Activated CD4-positive, alpha-beta T cell treated with anti-CD3 and anti-CD28 coated beads, Interleukin-2, amount 50 U/mL, for 1 hour (primary cell): ENCODE results near the gene KCNMA1.
A peak's percentile ranks its signal among the peaks of the same experiment; 100 is the strongest.

Experiments used
- DNase-seq: peaks from one replicate; pipeline ENCODE4 v3.0.0-alpha.2; 2020

The KCNMA1 gene

GRCh38 chr10:76991621-76992020, 646.0 kb downstream of the KCNMA1 start:
- no peak for DNase-seq

- DNase-seq, result no peak
These were observed 647.0 kb downstream of the KCNMA1 start for GRCh38 chr10:76990561-76990960.

GRCh38 chr10:76984559-76985443, 652.8 kb downstream of the KCNMA1 start:
- peak; percentile 53 for DNase-seq

- DNase-seq, result no peak
These were observed 654.0 kb downstream of the KCNMA1 start for GRCh38 chr10:76983624-76984023.

GRCh38 chr10:76982671-76983070, 654.9 kb downstream of the KCNMA1 start:
- no peak for DNase-seq

- no peak for DNase-seq
These were observed 656.4 kb downstream of the KCNMA1 start for GRCh38 chr10:76981251-76981650.

- DNase-seq, result no peak
These were observed 659.7 kb downstream of the KCNMA1 start for GRCh38 chr10:76977901-76978300.

GRCh38 chr10:76977046-76977445, 660.6 kb downstream of the KCNMA1 start:
- no peak for DNase-seq

- no peak for DNase-seq
These were observed 661.5 kb downstream of the KCNMA1 start for GRCh38 chr10:76976142-76976541.

- DNase-seq, result no peak
These were observed 662.5 kb downstream of the KCNMA1 start for GRCh38 chr10:76975126-76975525.

GRCh38 chr10:76974017-76974691, 663.5 kb downstream of the KCNMA1 start:
- DNase-seq, result no peak

GRCh38 chr10:76973091-76974016, 664.3 kb downstream of the KCNMA1 start:
- no peak for DNase-seq

- DNase-seq, result no peak
These were observed 665.1 kb downstream of the KCNMA1 start for GRCh38 chr10:76972541-76972940.

- DNase-seq, result no peak
These were observed 665.9 kb downstream of the KCNMA1 start for GRCh38 chr10:76971547-76972170.

GRCh38 chr10:76970711-76971519, 666.7 kb downstream of the KCNMA1 start:
- no peak for DNase-seq

- DNase-seq, result no peak
These were observed 668.2 kb downstream of the KCNMA1 start for GRCh38 chr10:76969366-76969948.

GRCh38 chr10:76968483-76968882, 669.1 kb downstream of the KCNMA1 start:
- no peak for DNase-seq

- DNase-seq, result no peak
These were observed 674.8 kb downstream of the KCNMA1 start for GRCh38 chr10:76962851-76963250.

GRCh38 chr10:76961841-76962240, 675.8 kb downstream of the KCNMA1 start:
- DNase-seq, result no peak

GRCh38 chr10:76959111-76959510, 678.5 kb downstream of the KCNMA1 start:
- DNase-seq, result no peak

GRCh38 chr10:76954838-76955237, 682.8 kb downstream of the KCNMA1 start:
- no peak for DNase-seq
